H9 (cell line): ENCODE data around the gene TRHDE. TPM values are rescaled to one million over a fixed set of nuclear protein-coding genes. Genes with fewer than 3 reads are reported as not detected.

Experiments
- DNase-seq: peaks from one replicate; pipeline ENCODE4 v3.0.0-alpha.2; 2017
- H2AFZ ChIP-seq: one replicate; pipeline ENCODE4 v1.6.1; 2013; ENCODE audit warnings: mild to moderate bottlenecking, low read length, control low read depth, moderate library complexity
- H2AK5ac ChIP-seq: 2 replicates; pipeline ENCODE4 v1.6.1; 2013; ENCODE audit warnings: low read length, control low read depth, mixed read lengths; ENCODE audit not compliant: insufficient read length
- H2BK120ac ChIP-seq: one replicate; pipeline ENCODE4 v1.6.1; 2013; ENCODE audit warnings: low read depth, mild to moderate bottlenecking, low read length, control low read depth, inconsistent platforms; ENCODE audit not compliant: poor library complexity, severe bottlenecking
- H2BK12ac ChIP-seq: 2 replicates; pipeline ENCODE4 v1.6.1; 2013; ENCODE audit warnings: low read length, control low read depth, mixed read lengths, low read depth; ENCODE audit not compliant: insufficient read length
- H2BK15ac ChIP-seq: 2 replicates; pipeline ENCODE4 v1.6.1; 2013; ENCODE audit warnings: low read depth, low read length, control low read depth
- H2BK20ac ChIP-seq: one replicate; pipeline ENCODE4 v1.6.1; 2013; ENCODE audit warnings: low read depth, mild to moderate bottlenecking, low read length, control low read depth, inconsistent platforms; ENCODE audit not compliant: poor library complexity, severe bottlenecking
- H2BK5ac ChIP-seq: 2 replicates; pipeline ENCODE4 v1.6.1; 2013; ENCODE audit warnings: low read length, control low read depth, mixed read lengths; ENCODE audit not compliant: insufficient read length
- H3K14ac ChIP-seq: 2 replicates; pipeline ENCODE4 v1.6.1; 2013; ENCODE audit warnings: low read length, control low read depth; ENCODE audit not compliant: insufficient read depth
- H3K18ac ChIP-seq: 2 replicates; pipeline ENCODE4 v1.6.1; 2013; ENCODE audit warnings: low read depth, mild to moderate bottlenecking, mixed read lengths, low read length, control low read depth; ENCODE audit not compliant: insufficient read length
- H3K23ac ChIP-seq: 2 replicates; pipeline ENCODE4 v1.6.1; 2013; ENCODE audit warnings: low read length, control low read depth, mixed read lengths, low read depth; ENCODE audit not compliant: insufficient read length
- H3K23me2 ChIP-seq: 2 replicates; pipeline ENCODE4 v1.6.1; 2013; ENCODE audit warnings: low read depth, mild to moderate bottlenecking, mixed read lengths, low read length, control low read depth; ENCODE audit not compliant: insufficient read length, poor library complexity, severe bottlenecking
- H3K27ac ChIP-seq: 2 replicates; pipeline ENCODE4 v1.5.1; 2013; ENCODE audit warnings: low read length, control low read depth, mixed read lengths, low read depth; ENCODE audit not compliant: insufficient read length
- H3K27me3 ChIP-seq: 2 replicates; pipeline ENCODE4 v1.6.1; 2013; ENCODE audit warnings: low read length, control low read depth, inconsistent platforms; ENCODE audit not compliant: insufficient read depth
- H3K4ac ChIP-seq: 2 replicates; pipeline ENCODE4 v1.6.1; 2013; ENCODE audit warnings: low read depth, mild to moderate bottlenecking, control low read depth, inconsistent platforms, low read length, moderate library complexity
- H3K4me1 ChIP-seq: 2 replicates; pipeline ENCODE4 v1.6.1; 2013; ENCODE audit warnings: low read length, control low read depth, inconsistent platforms; ENCODE audit not compliant: insufficient read depth
- H3K4me2 ChIP-seq: 2 replicates; pipeline ENCODE4 v1.6.1; 2013; ENCODE audit warnings: low read length, control low read depth, mixed read lengths; ENCODE audit not compliant: insufficient read length, insufficient read depth
- H3K56ac ChIP-seq: 2 replicates; pipeline ENCODE4 v1.6.1; 2013; ENCODE audit warnings: low read depth, mild to moderate bottlenecking, mixed read lengths, low read length, control low read depth; ENCODE audit not compliant: insufficient read length
- H3K79me1 ChIP-seq: 2 replicates; pipeline ENCODE4 v1.6.1; 2013; ENCODE audit warnings: low read depth, mild to moderate bottlenecking, moderate library complexity, low read length, control low read depth, inconsistent platforms; ENCODE audit not compliant: insufficient read depth, poor library complexity, severe bottlenecking
- H3K79me2 ChIP-seq: 2 replicates; pipeline ENCODE4 v1.6.1; 2013; ENCODE audit warnings: low read length, control low read depth, inconsistent platforms; ENCODE audit not compliant: insufficient read depth
- H3K9ac ChIP-seq: 2 replicates; pipeline ENCODE4 v1.6.1; 2013; ENCODE audit warnings: low read length, control low read depth, mixed read lengths; ENCODE audit not compliant: insufficient read length; ENCODE audit errors: extremely low read depth
- H3K9me3 ChIP-seq: one replicate; pipeline ENCODE4 v1.6.1; 2013; ENCODE audit warnings: low read depth, low read length, inconsistent platforms; ENCODE audit not compliant: control insufficient read depth
- H3T11ph ChIP-seq: one replicate; pipeline ENCODE4 v1.6.1; 2013; ENCODE audit warnings: mild to moderate bottlenecking, low read length, control low read depth, inconsistent platforms
- H4K20me1 ChIP-seq: one replicate; pipeline ENCODE4 v1.6.1; 2013; ENCODE audit not compliant: control insufficient read depth, insufficient read length, insufficient read depth
- H4K5ac ChIP-seq: 2 replicates; pipeline ENCODE4 v1.6.1; 2013; ENCODE audit warnings: low read depth, mild to moderate bottlenecking, mixed read lengths, low read length, control low read depth; ENCODE audit not compliant: insufficient read length
- H4K8ac ChIP-seq: replicated peaks from 2 replicates; pipeline ENCODE4 v1.6.1; 2013; ENCODE audit warnings: low read length, control low read depth, mixed read lengths, low read depth; ENCODE audit not compliant: insufficient read length
- H4K91ac ChIP-seq: 2 replicates; pipeline ENCODE4 v1.6.1; 2013; ENCODE audit warnings: low read depth, mild to moderate bottlenecking, moderate library complexity, mixed read lengths, low read length, control low read depth; ENCODE audit not compliant: insufficient read length
- H3K27ac Mint-ChIP-seq, 3 experiments: 2 replicates in 2 of 3; 3 replicates in 1 of 3; pipeline ENCODE4 v1.8.0; 2020 to 2021; ENCODE audit warnings: mixed read lengths in 3 of 3, mild to moderate bottlenecking in 1 of 3, moderate library complexity in 1 of 3
- H3K27me3 Mint-ChIP-seq: 2 replicates; pipeline ENCODE4 v1.8.0; 2021; ENCODE audit warnings: low read depth, mild to moderate bottlenecking, moderate library complexity, mixed read lengths
- H3K36me3 Mint-ChIP-seq, 3 experiments: 2 replicates in 2 of 3; 3 replicates in 1 of 3; pipeline ENCODE4 v1.8.0; 2020 to 2021; ENCODE audit warnings: low read depth in 3 of 3, mixed read lengths in 3 of 3; ENCODE audit not compliant: insufficient read depth in 1 of 3
- H3K4me1 Mint-ChIP-seq, 2 experiments: 2 replicates each; pipeline ENCODE4 v1.8.0; 2020; ENCODE audit warnings: mixed read lengths in 2 of 2
- H3K4me3 Mint-ChIP-seq, 2 experiments: 2 replicates in 1 of 2; 3 replicates in 1 of 2; pipeline ENCODE4 v1.8.0; 2020 to 2021; ENCODE audit warnings: mild to moderate bottlenecking in 2 of 2, mixed read lengths in 2 of 2, moderate library complexity in 1 of 2
- H3K9me3 Mint-ChIP-seq, 2 experiments: 2 replicates in 1 of 2; 3 replicates in 1 of 2; pipeline ENCODE4 v1.8.0; 2020; ENCODE audit warnings: mild to moderate bottlenecking in 2 of 2, mixed read lengths in 2 of 2, moderate library complexity in 1 of 2
- CTCF ChIP-seq: fragments of 200-600 bp; sonication (generic); conservative IDR thresholded peaks from 3 replicates; pipeline ENCODE4 v1.8.0; 2021; ENCODE audit warnings: antibody characterized with exemption, mild to moderate bottlenecking
- WGBS: extraction: QIAGEN DNeasy Blood & Tissue Kit; methylation state at CpG from one replicate; pipeline ENCODE4 v1.1.7; 2013; ENCODE audit warnings: missing lambda C conversion rate, low lambda C conversion rate, mixed read lengths; ENCODE audit not compliant: insufficient read length; ENCODE audit errors: extremely low coverage; 5-methylcytosine and 5-hydroxymethylcytosine counted together
- total RNA-seq: library from RNA; stranded (reverse); gene quantifications from 2 replicates; pipeline ENCODE4 v1.2.1, GENCODE V29; 2021

Gene TRHDE
- total RNA-seq, 1 experiment from 2014 or later = 1.0 TPM

GRCh38 chr12:72230589-72230988, 41.6 kb upstream of the TRHDE start:
- H3K79me2 ChIP-seq = no peaks in the 10 kb centered on the region
- no peak overlapping the region for H3K4me2 ChIP-seq
- Mint-ChIP-seq H3K36me3 (peaks cover 0 to 5% (median 0%) of the 10 kb centered on the region in 3 experiments; a peak in 1 of 7 replicates), H3K4me3 (no peak overlapping the region), H3K27me3 (no peaks in the 10 kb centered on the region), H3K27ac (no peak overlapping the region; a peak in 1 of 7 replicates), H3K9me3 (peaks cover 0 to 3% of the 10 kb centered on the region in 2 experiments; a peak in 2 of 5 replicates), H3K4me1 (peaks cover 5 to 6% of the 10 kb centered on the region in 2 experiments)
- no peak overlapping the region for H2AFZ ChIP-seq
- no peak overlapping the region for H3K18ac ChIP-seq
- no peak overlapping the region for H3K56ac ChIP-seq
- H3K27me3 ChIP-seq = no peaks in the 10 kb centered on the region
- no peak overlapping the region for H3K14ac ChIP-seq
- H2BK20ac ChIP-seq = no peak overlapping the region
- H3T11ph ChIP-seq = no peak overlapping the region
- no peak overlapping the region for H3K4ac ChIP-seq
- H3K79me1 ChIP-seq = no peaks in the 10 kb centered on the region
- H3K9ac ChIP-seq = no peak overlapping the region
- no peaks in the 10 kb centered on the region for H3K9me3 ChIP-seq
- H3K23me2 ChIP-seq = no peaks in the 10 kb centered on the region
- no peak overlapping the region for H3K27ac ChIP-seq
- no peak for DNase-seq
- H4K8ac ChIP-seq = no peak overlapping the region
- no peak overlapping the region for H2BK12ac ChIP-seq
- no peak overlapping the region for H3K23ac ChIP-seq
- no peak overlapping the region for H2BK5ac ChIP-seq
- no peak for TF ChIP-seq CTCF
- H4K91ac ChIP-seq = no peak overlapping the region
- no peak overlapping the region for H2BK120ac ChIP-seq
- H3K4me1 ChIP-seq = no peaks in the 10 kb centered on the region
- no peak overlapping the region for H2AK5ac ChIP-seq
- no peaks in the 10 kb centered on the region for H4K20me1 ChIP-seq
- H4K5ac ChIP-seq = no peak overlapping the region
- no peak overlapping the region for H2BK15ac ChIP-seq
- WGBS = no CpG with 5 or more reads among the region's 4 CpGs
